Osteoblast (primary cell): Measurements from ENCODE around the gene WDR91. TPM values are rescaled to one million over a fixed set of nuclear protein-coding genes. Genes with fewer than 3 reads are reported as not detected.

ENCODE experiments used
- DNase-seq: peaks from one replicate; pipeline ENCODE4 v3.0.0; 2011; ENCODE audit warnings: low spot score, mixed read lengths; ENCODE audit not compliant: insufficient read length; ENCODE audit errors: missing footprints
- H2AFZ ChIP-seq: 2 replicates; pipeline ENCODE4 v1.6.0; 2011; ENCODE audit warnings: mild to moderate bottlenecking, low read length
- H3K27ac ChIP-seq: 2 replicates; pipeline ENCODE4 v1.5.1; 2011; ENCODE audit warnings: mild to moderate bottlenecking, low read depth, low read length, moderate library complexity
- H3K27me3 ChIP-seq: 2 replicates; pipeline ENCODE4 v1.6.0; 2012; ENCODE audit warnings: mild to moderate bottlenecking, control low read depth, inconsistent platforms, low read length, moderate library complexity; ENCODE audit not compliant: insufficient read depth
- H3K36me3 ChIP-seq: 2 replicates; pipeline ENCODE4 v1.5.1; 2011; ENCODE audit warnings: mild to moderate bottlenecking, low read length, control low read depth, moderate library complexity; ENCODE audit not compliant: insufficient read depth
- H3K4me1 ChIP-seq: 2 replicates; pipeline ENCODE4 v1.5.1; 2011; ENCODE audit warnings: mild to moderate bottlenecking, low read length, control low read depth, moderate library complexity; ENCODE audit not compliant: insufficient read depth
- H3K4me2 ChIP-seq: 2 replicates; pipeline ENCODE4 v1.6.0; 2011; ENCODE audit warnings: mild to moderate bottlenecking, low read length; ENCODE audit not compliant: insufficient read depth
- H3K4me3 ChIP-seq: fragments of 200-600 bp; sonication (generic); 3 replicates; pipeline ENCODE4 v1.5.1; 2012; ENCODE audit warnings: mild to moderate bottlenecking, low read length, inconsistent platforms; ENCODE audit not compliant: insufficient read depth
- H3K79me2 ChIP-seq: 2 replicates; pipeline ENCODE4 v1.6.0; 2012; ENCODE audit warnings: mild to moderate bottlenecking, low read length, control low read depth, inconsistent platforms; ENCODE audit not compliant: insufficient read depth
- H3K9me3 ChIP-seq: 2 replicates; pipeline ENCODE4 v1.5.1; 2011; ENCODE audit warnings: low read depth, low read length, control low read depth
- H4K20me1 ChIP-seq: 2 replicates; pipeline ENCODE4 v1.6.0; 2012; ENCODE audit warnings: mild to moderate bottlenecking, low read length, control low read depth; ENCODE audit not compliant: insufficient read depth
- CTCF ChIP-seq: IDR thresholded peaks from 2 replicates; pipeline ENCODE4 v1.5.1; 2011; ENCODE audit warnings: mild to moderate bottlenecking, low read depth, low read length, moderate library complexity; ENCODE audit errors: extremely low read depth
- total RNA-seq: library from RNA; depleted of rRNA; stranded (reverse); fragments of >200 nt; gene quantifications from 2 replicates; pipeline ENCODE4 v1.2.3, GENCODE V29; 2012

Gene WDR91
- total RNA-seq, 1 donor, result 8.7 TPM

GRCh38 chr7:135165862-135166261, 45.5 kb downstream of the WDR91 start:
- no peak overlapping the region for H2AFZ ChIP-seq
- no peak overlapping the region for H3K4me3 ChIP-seq
- peaks cover 16% of the 10 kb centered on the region for H4K20me1 ChIP-seq
- H3K4me1 ChIP-seq, result peaks cover 15% of the 10 kb centered on the region
- no peak for TF ChIP-seq CTCF
- peaks cover 38% of the 10 kb centered on the region for H3K36me3 ChIP-seq
- H3K27me3 ChIP-seq, result no peaks in the 10 kb centered on the region
- peaks cover 28% of the 10 kb centered on the region for H3K79me2 ChIP-seq
- no peak overlapping the region for H3K4me2 ChIP-seq
- no peak overlapping the region for H3K27ac ChIP-seq
- H3K9me3 ChIP-seq, result no peaks in the 10 kb centered on the region
- no peak for DNase-seq

GRCh38 chr7:135164357-135165061, 46.8 kb downstream of the WDR91 start:
- DNase-seq, result no peak
- no peak for TF ChIP-seq CTCF
- Histone ChIP-seq H3K79me2 (peaks cover 27% of the 10 kb centered on the region), H3K36me3 (peaks cover 38% of the 10 kb centered on the region), H3K4me2 (no peak overlapping the region), H3K9me3 (no peaks in the 10 kb centered on the region), H4K20me1 (peaks cover 16% of the 10 kb centered on the region), H3K27ac (no peak overlapping the region), H3K4me1 (peaks cover 24% of the 10 kb centered on the region), H2AFZ (no peak overlapping the region), H3K4me3 (no peak overlapping the region), H3K27me3 (no peaks in the 10 kb centered on the region)

- TF ChIP-seq CTCF, result no peak
- peaks cover 18% of the 10 kb centered on the region for H3K4me1 ChIP-seq
- no peak overlapping the region for H3K4me3 ChIP-seq
- H3K27me3 ChIP-seq, result no peaks in the 10 kb centered on the region
- H3K36me3 ChIP-seq, result peaks cover 27% of the 10 kb centered on the region
- H3K4me2 ChIP-seq, result no peak overlapping the region
- no peak overlapping the region for H3K27ac ChIP-seq
- H3K79me2 ChIP-seq, result peaks cover 10% of the 10 kb centered on the region
- H4K20me1 ChIP-seq, result peaks cover 5% of the 10 kb centered on the region
- no peaks in the 10 kb centered on the region for H3K9me3 ChIP-seq
- no peak overlapping the region for H2AFZ ChIP-seq
- DNase-seq, result no peak
Measured at GRCh38 chr7:135162382-135163001, 48.8 kb downstream of the WDR91 start.

GRCh38 chr7:135161669-135162068, 49.7 kb downstream of the WDR91 start:
- H2AFZ ChIP-seq, result no peak overlapping the region
- DNase-seq, result no peak
- no peak overlapping the region for H3K4me2 ChIP-seq
- H3K9me3 ChIP-seq, result no peaks in the 10 kb centered on the region
- no peak overlapping the region for H3K27ac ChIP-seq
- H3K79me2 ChIP-seq, result peaks cover 3% of the 10 kb centered on the region
- TF ChIP-seq CTCF, result no peak
- H3K4me1 ChIP-seq, result peaks cover 18% of the 10 kb centered on the region
- peaks cover 19% of the 10 kb centered on the region for H3K36me3 ChIP-seq
- no peaks in the 10 kb centered on the region for H3K27me3 ChIP-seq
- no peaks in the 10 kb centered on the region for H4K20me1 ChIP-seq
- no peak overlapping the region for H3K4me3 ChIP-seq
